ENCODE results near the gene GALNT18. TPM values are rescaled to one million over a fixed set of nuclear protein-coding genes. Genes with fewer than 3 reads are reported as not detected.

The GALNT18 gene
- polyA plus RNA-seq, 1 donor (not counting 4 experiments of a cell fraction or from before 2014, with no cell fraction given) = 27.2 TPM

GRCh38 chr11:11533057-11533456 is 88.7 kb downstream of the GALNT18 start:
- TF ChIP-seq CTCF (optimal IDR thresholded peaks at IDR 0.05 in 1 of 3, IDR thresholded peaks at IDR 0.05 in 1 of 3, conservative IDR thresholded peaks at IDR 0.05 in 1 of 3; ENCODE audit: extremely low read depth in 1 of 3, insufficient read depth in 2 of 3, low read length in 3 of 3) = no peak
- no peak for TF ChIP-seq EZH2 (IDR thresholded peaks at IDR 0.05; ENCODE audit: low read length)
- Histone ChIP-seq H3K27me3 (ENCODE audit: control insufficient read depth, extremely low read depth, insufficient read depth, low read length) (no peaks in the 10 kb centered on the region), H4K20me1 (ENCODE audit: control insufficient read depth, extremely low read depth, insufficient read depth, low read length) (no peaks in the 10 kb centered on the region), H3K4me2 (ENCODE audit: control insufficient read depth, extremely low read depth, insufficient read depth, low read depth, low read length) (no peak overlapping the region), H2AFZ (ENCODE audit: control insufficient read depth, low read length) (no peak overlapping the region), H3K79me2 (ENCODE audit: control insufficient read depth, insufficient read depth, low read length) (peaks cover 32% of the 10 kb centered on the region), H3K27ac (ENCODE audit: control insufficient read depth, insufficient read depth, low read length) (no peak overlapping the region), H3K36me3 (ENCODE audit: control insufficient read depth in 2 of 2, extremely low read depth in 1 of 2, insufficient read depth in 2 of 2, low read length in 2 of 2) (no peaks in the 10 kb centered on the region), H3K9me3 (ENCODE audit: control insufficient read depth, low read depth, low read length) (no peaks in the 10 kb centered on the region), H3K4me1 (ENCODE audit: control insufficient read depth, extremely low read depth, insufficient read depth, low read length) (peaks cover 10% of the 10 kb centered on the region), H3K9me1 (ENCODE audit: control insufficient read depth, extremely low read depth, insufficient read depth, low read length) (no peaks in the 10 kb centered on the region), H3K9ac (ENCODE audit: control insufficient read depth, extremely low read depth, insufficient read depth, low read length) (no peak overlapping the region), H3K4me3 (ENCODE audit: control insufficient read depth in 2 of 3, extremely low read depth in 1 of 3, insufficient read depth in 2 of 3, low read depth in 1 of 3, low read length in 3 of 3) (no peak overlapping the region)
- FAIRE-seq = no peak
- DNase-seq (ENCODE audit: low read depth, low spot score) = no peak
- dilution Hi-C loops (cut with MboI; ENCODE audit: extremely low pct_ligation_motif_present, low sequenced_read_pairs) = no loop called here

- FAIRE-seq (no peak), DNase-seq (ENCODE audit: low read depth, low spot score) (no peak)
- Histone ChIP-seq H3K79me2 (ENCODE audit: control insufficient read depth, insufficient read depth, low read length) (peaks cover 31% of the 10 kb centered on the region), H3K9ac (ENCODE audit: control insufficient read depth, extremely low read depth, insufficient read depth, low read length) (no peak overlapping the region), H4K20me1 (ENCODE audit: control insufficient read depth, extremely low read depth, insufficient read depth, low read length) (no peaks in the 10 kb centered on the region), H2AFZ (ENCODE audit: control insufficient read depth, low read length) (no peak overlapping the region), H3K27ac (ENCODE audit: control insufficient read depth, insufficient read depth, low read length) (no peak overlapping the region), H3K4me3 (ENCODE audit: control insufficient read depth in 2 of 3, extremely low read depth in 1 of 3, insufficient read depth in 2 of 3, low read depth in 1 of 3, low read length in 3 of 3) (no peak overlapping the region), H3K36me3 (ENCODE audit: control insufficient read depth in 2 of 2, extremely low read depth in 1 of 2, insufficient read depth in 2 of 2, low read length in 2 of 2) (no peaks in the 10 kb centered on the region), H3K9me1 (ENCODE audit: control insufficient read depth, extremely low read depth, insufficient read depth, low read length) (no peaks in the 10 kb centered on the region), H3K4me1 (ENCODE audit: control insufficient read depth, extremely low read depth, insufficient read depth, low read length) (peaks cover 10% of the 10 kb centered on the region), H3K27me3 (ENCODE audit: control insufficient read depth, extremely low read depth, insufficient read depth, low read length) (no peaks in the 10 kb centered on the region), H3K4me2 (ENCODE audit: control insufficient read depth, extremely low read depth, insufficient read depth, low read depth, low read length) (no peak overlapping the region), H3K9me3 (ENCODE audit: control insufficient read depth, low read depth, low read length) (no peaks in the 10 kb centered on the region)
- TF ChIP-seq EZH2 (IDR thresholded peaks at IDR 0.05; ENCODE audit: low read length) (no peak), CTCF (optimal IDR thresholded peaks at IDR 0.05 in 1 of 3, IDR thresholded peaks at IDR 0.05 in 1 of 3, conservative IDR thresholded peaks at IDR 0.05 in 1 of 3; ENCODE audit: extremely low read depth in 1 of 3, insufficient read depth in 2 of 3, low read length in 3 of 3) (no peak)
- dilution Hi-C loops (cut with MboI; ENCODE audit: extremely low pct_ligation_motif_present, low sequenced_read_pairs) = no loop called here
Observed at GRCh38 chr11:11532574-11532973, 89.2 kb downstream of the GALNT18 start.

Data from keratinocyte (primary cell).